Measurements from ENCODE around the gene FSTL5. TPM values are rescaled to one million over a fixed set of nuclear protein-coding genes. Genes with fewer than 3 reads are reported as not detected.

The FSTL5 gene
- total RNA-seq, 4 donors from 2014 or later = 0.33 to 0.52 (median 0.40) TPM

GRCh38 chr4:162126729-162127128 lies 37.1 kb downstream of the FSTL5 start:
- Histone ChIP-seq H3K4me3 (no peak overlapping the region), H3K27ac (replicated peaks in 1 of 4) (no peak overlapping the region), H3K27me3 (no peaks in the 10 kb centered on the region), H3K36me3 (no peaks in the 10 kb centered on the region), H3K9me3 (no peaks in the 10 kb centered on the region), H3K4me1 (no peaks in the 10 kb centered on the region)
- DNase-seq (ENCODE audit: extremely low spot score) = no peak
- intact Hi-C loops (cut with DNase I) = no loop called here
- TF ChIP-seq POLR2A (IDR thresholded peaks at IDR 0.05; ENCODE audit: low read depth) (no peak), POLR2AphosphoS5 (IDR thresholded peaks at IDR 0.05) (no peak), CTCF (IDR thresholded peaks at IDR 0.05) (no peak), EP300 (IDR thresholded peaks at IDR 0.05) (no peak)
- 68% methylated on average over 3 of the region's 3 CpGs for WGBS

- H3K27me3 ChIP-seq = no peaks in the 10 kb centered on the region
- H3K9me3 ChIP-seq = no peaks in the 10 kb centered on the region
- H3K36me3 ChIP-seq = no peaks in the 10 kb centered on the region
- H3K4me1 ChIP-seq = no peaks in the 10 kb centered on the region
- H3K4me3 ChIP-seq = no peak overlapping the region
- WGBS = 72% methylated on average over 2 of the region's 2 CpGs
- intact Hi-C loops (cut with DNase I) = no loop called here
- no peak for DNase-seq (ENCODE audit: extremely low spot score)
- TF ChIP-seq POLR2A (IDR thresholded peaks at IDR 0.05; ENCODE audit: low read depth) = no peak
- no peak for TF ChIP-seq EP300 (IDR thresholded peaks at IDR 0.05)
- TF ChIP-seq POLR2AphosphoS5 (IDR thresholded peaks at IDR 0.05) = no peak
- TF ChIP-seq CTCF (IDR thresholded peaks at IDR 0.05) = no peak
- H3K27ac ChIP-seq (replicated peaks in 1 of 4) = no peak overlapping the region
These were observed 46.7 kb downstream of the FSTL5 start for GRCh38 chr4:162117051-162117450.

- H3K27ac ChIP-seq (replicated peaks in 1 of 4) = no peak overlapping the region
- no peaks in the 10 kb centered on the region for H3K36me3 ChIP-seq
- no peaks in the 10 kb centered on the region for H3K4me1 ChIP-seq
- 53% methylated on average over 13 of the region's 13 CpGs for WGBS
- no peak for DNase-seq (ENCODE audit: extremely low spot score)
- no peaks in the 10 kb centered on the region for H3K27me3 ChIP-seq
- H3K4me3 ChIP-seq = no peak overlapping the region
- TF ChIP-seq POLR2A (IDR thresholded peaks at IDR 0.05; ENCODE audit: low read depth) (no peak), CTCF (IDR thresholded peaks at IDR 0.05) (no peak), EP300 (IDR thresholded peaks at IDR 0.05) (no peak), POLR2AphosphoS5 (IDR thresholded peaks at IDR 0.05) (no peak)
- intact Hi-C loops (cut with DNase I) = no loop called here
- H3K9me3 ChIP-seq = no peaks in the 10 kb centered on the region
These were observed 47.6 kb downstream of the FSTL5 start for GRCh38 chr4:162116095-162116779.

- intact Hi-C loops (cut with DNase I) = no loop called here
- TF ChIP-seq POLR2A (IDR thresholded peaks at IDR 0.05; ENCODE audit: low read depth) = no peak
- TF ChIP-seq POLR2AphosphoS5 (IDR thresholded peaks at IDR 0.05) = no peak
- no peak for TF ChIP-seq EP300 (IDR thresholded peaks at IDR 0.05)
- TF ChIP-seq CTCF (IDR thresholded peaks at IDR 0.05) = no peak
- Histone ChIP-seq H3K27ac (replicated peaks in 1 of 4) (no peak overlapping the region), H3K36me3 (no peaks in the 10 kb centered on the region), H3K9me3 (no peaks in the 10 kb centered on the region), H3K4me1 (no peaks in the 10 kb centered on the region), H3K27me3 (no peaks in the 10 kb centered on the region), H3K4me3 (no peak overlapping the region)
- no peak for DNase-seq (ENCODE audit: extremely low spot score)
- 38% methylated on average over 3 of the region's 3 CpGs for WGBS
These were observed 48.5 kb downstream of the FSTL5 start for GRCh38 chr4:162115333-162115732.

GRCh38 chr4:162111078-162111477 lies 52.7 kb downstream of the FSTL5 start:
- no peaks in the 10 kb centered on the region for H3K27me3 ChIP-seq
- H3K4me3 ChIP-seq = no peak overlapping the region
- no peaks in the 10 kb centered on the region for H3K36me3 ChIP-seq
- WGBS = 95% methylated on average over 4 of the region's 4 CpGs
- H3K4me1 ChIP-seq = no peaks in the 10 kb centered on the region
- TF ChIP-seq POLR2AphosphoS5 (IDR thresholded peaks at IDR 0.05) (no peak), EP300 (IDR thresholded peaks at IDR 0.05) (no peak), CTCF (IDR thresholded peaks at IDR 0.05) (no peak), POLR2A (IDR thresholded peaks at IDR 0.05; ENCODE audit: low read depth) (no peak)
- intact Hi-C loops (cut with DNase I) = no loop called here
- no peaks in the 10 kb centered on the region for H3K9me3 ChIP-seq
- no peak overlapping the region for H3K27ac ChIP-seq (replicated peaks in 1 of 4)
- no peak for DNase-seq (ENCODE audit: extremely low spot score)
